Breast epithelium (tissue), 3 donors: ENCODE data around the gene HSDL1.

Experiments used
- POLR2A ChIP-seq: fragments of 450-650 bp; IDR thresholded peaks from one replicate; pipeline ENCODE4 v1.6.1; 2016; ENCODE audit warnings: antibody characterized with exemption, mild to moderate bottlenecking, moderate library complexity
- TF ChIP-seq, protein P1 (sequence below), 3 donors: fragments of 450-650 bp; IDR thresholded peaks; one replicate each; pipeline ENCODE4 v1.5.1; 2016 to 2017; ENCODE audit warnings: antibody characterized with exemption in 3 of 3, mild to moderate bottlenecking in 3 of 3, moderate library complexity in 3 of 3

- no peak for TF ChIP-seq POLR2A
- TF ChIP-seq, protein P1, sequence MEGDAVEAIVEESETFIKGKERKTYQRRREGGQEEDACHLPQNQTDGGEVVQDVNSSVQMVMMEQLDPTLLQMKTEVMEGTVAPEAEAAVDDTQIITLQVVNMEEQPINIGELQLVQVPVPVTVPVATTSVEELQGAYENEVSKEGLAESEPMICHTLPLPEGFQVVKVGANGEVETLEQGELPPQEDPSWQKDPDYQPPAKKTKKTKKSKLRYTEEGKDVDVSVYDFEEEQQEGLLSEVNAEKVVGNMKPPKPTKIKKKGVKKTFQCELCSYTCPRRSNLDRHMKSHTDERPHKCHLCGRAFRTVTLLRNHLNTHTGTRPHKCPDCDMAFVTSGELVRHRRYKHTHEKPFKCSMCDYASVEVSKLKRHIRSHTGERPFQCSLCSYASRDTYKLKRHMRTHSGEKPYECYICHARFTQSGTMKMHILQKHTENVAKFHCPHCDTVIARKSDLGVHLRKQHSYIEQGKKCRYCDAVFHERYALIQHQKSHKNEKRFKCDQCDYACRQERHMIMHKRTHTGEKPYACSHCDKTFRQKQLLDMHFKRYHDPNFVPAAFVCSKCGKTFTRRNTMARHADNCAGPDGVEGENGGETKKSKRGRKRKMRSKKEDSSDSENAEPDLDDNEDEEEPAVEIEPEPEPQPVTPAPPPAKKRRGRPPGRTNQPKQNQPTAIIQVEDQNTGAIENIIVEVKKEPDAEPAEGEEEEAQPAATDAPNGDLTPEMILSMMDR (IDR thresholded peaks at IDR 0.05), result no peak
These were observed 6.5 kb downstream of the HSDL1 start for GRCh38 chr16:84138500-84138823.
